HCT116 (cell line): Measurements from ENCODE around the gene PTGIR. TPM values are rescaled to one million over a fixed set of nuclear protein-coding genes. Genes with fewer than 3 reads are reported as not detected.

Source experiments
- ATAC-seq: fragments of 200-7000 bp; cut with Tn5 transposase; 2 replicates; pipeline ENCODE4 v1.9.1; 2020; ENCODE audit warnings: mild to moderate bottlenecking, moderate library complexity
- BruUV-seq: library from RNA; stranded (reverse); fragments of 400-500 nt; replicated peaks from 2 replicates; lab custom pipeline; 2021; lab: Mats Ljungman, UMichigan
- CTCF ChIA-PET: fragments of 300-600 bp; sonication (Branson Sonifier 250); formaldehyde crosslinking; loops from one replicate; lab custom pipeline; 2021; ENCODE audit warnings: antibody characterized with exemption; lab: Charles Lee
- POLR2A ChIA-PET: fragments of 300-600, 350-600 bp; sonication (Branson Sonifier 250); formaldehyde crosslinking; loops from one replicate; lab custom pipeline; 2021; ENCODE audit warnings: antibody characterized with exemption; lab: Charles Lee
- RAD21 ChIA-PET, 2 experiments: fragments of 300-600 bp; sonication (Branson Sonifier 250); formaldehyde crosslinking; loops; one replicate each; lab custom pipeline; 2023; ENCODE audit warnings: low total read pairs in 2 of 2; ENCODE audit not compliant: uncharacterized antibody in 2 of 2, unreplicated experiment in 2 of 2, low non-redundant PET in 1 of 2; lab: Charles Lee
- DNase-seq: peaks from one replicate; pipeline ENCODE4 v3.0.0-alpha.2; 2010; ENCODE audit warnings: low read depth, low spot score
- H2AFZ ChIP-seq: fragments of 200-600 bp; shearing (Covaris generic), sonication (generic); 2 replicates; pipeline ENCODE4 v1.6.1; 2017; ENCODE audit warnings: low read depth, mixed run types, mixed read lengths, antibody characterized with exemption, low read length; ENCODE audit not compliant: poor library complexity, severe bottlenecking
- H3K27ac ChIP-seq: 2 replicates; pipeline ENCODE4 v1.5.1; 2012; ENCODE audit warnings: low read depth, low read length
- H3K27me3 ChIP-seq: fragments of 200-600 bp; sonication (generic); 2 replicates; pipeline ENCODE4 v1.6.1; 2016; ENCODE audit warnings: mixed run types, low read length, mixed read lengths; ENCODE audit not compliant: insufficient read depth
- H3K36me3 ChIP-seq, 2 experiments: fragments of 200-500 bp in 1 of 2; fragments of 200-600 bp in 1 of 2; sonication (Bioruptor generic) in 1 of 2; sonication (generic) in 1 of 2; 2 replicates each; pipeline versions ENCODE4 v1.5.1 to v1.6.1; 2014 to 2016; ENCODE audit warnings: low read length in 2 of 2, inconsistent platforms in 1 of 2, mixed read lengths in 1 of 2, mixed run types in 1 of 2; ENCODE audit not compliant: insufficient read depth in 2 of 2, control insufficient read depth in 1 of 2
- H3K4me1 ChIP-seq, 2 experiments: fragments of 200-600 bp in 1 of 2; sonication (generic) in 1 of 2; 2 replicates each; pipeline versions ENCODE4 v1.5.1 to v1.6.1; 2012 to 2017; ENCODE audit warnings: low read length in 2 of 2, inconsistent platforms in 1 of 2, mild to moderate bottlenecking in 1 of 2, mixed read lengths in 1 of 2, mixed run types in 1 of 2, moderate library complexity in 1 of 2; ENCODE audit not compliant: insufficient read depth in 2 of 2, control insufficient read depth in 1 of 2
- H3K4me2 ChIP-seq: fragments of 200-600 bp; sonication (generic); 2 replicates; pipeline ENCODE4 v1.6.1; 2017; ENCODE audit warnings: mixed run types, low read length, mixed read lengths
- H3K4me3 ChIP-seq, 2 experiments: fragments of 200-600 bp in 1 of 2; sonication (generic) in 1 of 2; replicated peaks in 1 of 2; 2 replicates each; pipeline ENCODE4 v1.5.1; 2011 to 2016; ENCODE audit warnings: low read length in 2 of 2, control low read depth in 1 of 2, low read depth in 1 of 2, mild to moderate bottlenecking in 1 of 2, mixed read lengths in 1 of 2, mixed run types in 1 of 2
- H3K79me2 ChIP-seq: fragments of 200-600 bp; sonication (generic); 2 replicates; pipeline ENCODE4 v1.6.1; 2017; ENCODE audit warnings: mild to moderate bottlenecking, mixed run types, low read length, moderate library complexity, mixed read lengths; ENCODE audit not compliant: insufficient read depth
- H3K9ac ChIP-seq: fragments of 200-600 bp; sonication (generic); 2 replicates; pipeline ENCODE4 v1.6.1; 2016; ENCODE audit warnings: low read length, mixed read lengths
- H3K9me2 ChIP-seq: fragments of 200-600 bp; sonication (generic), shearing (Covaris generic); 2 replicates; pipeline ENCODE4 v1.6.1; 2017; ENCODE audit warnings: mixed run types, mild to moderate bottlenecking, moderate library complexity; ENCODE audit not compliant: insufficient read depth
- H3K9me3 ChIP-seq, 2 experiments: fragments of 200-500 bp in 1 of 2; fragments of 200-600 bp in 1 of 2; sonication (Bioruptor generic) in 1 of 2; sonication (generic) in 1 of 2; 2 replicates each; pipeline ENCODE4 v1.6.1; 2014 to 2017; ENCODE audit warnings: low read length in 2 of 2, mixed read lengths in 2 of 2, inconsistent platforms in 1 of 2, low read depth in 1 of 2, mild to moderate bottlenecking in 1 of 2, mixed run types in 1 of 2, moderate library complexity in 1 of 2; ENCODE audit not compliant: control insufficient read depth in 1 of 2, insufficient read depth in 1 of 2
- H4K20me1 ChIP-seq: fragments of 200-600 bp; sonication (generic), shearing (Covaris generic); 2 replicates; pipeline ENCODE4 v1.6.1; 2017; ENCODE audit warnings: mixed run types, mild to moderate bottlenecking, moderate library complexity; ENCODE audit not compliant: insufficient read depth
- CBX3 ChIP-seq: IDR thresholded peaks from 2 replicates; pipeline ENCODE4 v1.6.1; 2012; ENCODE audit warnings: low read depth
- EZH2 ChIP-seq: fragments of 200-600 bp; sonication (generic); IDR thresholded peaks from 2 replicates; pipeline ENCODE4 v1.6.1; 2017; ENCODE audit warnings: antibody characterized with exemption, mixed run types
- EZH2phosphoT487 ChIP-seq: fragments of 200-600 bp; IDR thresholded peaks from 2 replicates; pipeline ENCODE4 v1.6.1; 2018; ENCODE audit warnings: antibody characterized with exemption, borderline replicate concordance
- JUND ChIP-seq: IDR thresholded peaks from 2 replicates; pipeline ENCODE4 v1.6.1; 2012
- POLR2A ChIP-seq: IDR thresholded peaks from 2 replicates; pipeline ENCODE4 v1.7.0; 2011; ENCODE audit warnings: borderline replicate concordance; ENCODE audit not compliant: insufficient read depth, insufficient read length; ENCODE audit errors: extremely low read depth
- RAD21 ChIP-seq: IDR thresholded peaks from 2 replicates; pipeline ENCODE4 v1.6.1; 2012; ENCODE audit warnings: low read depth, mild to moderate bottlenecking
- SIN3A ChIP-seq: IDR thresholded peaks from 2 replicates; pipeline ENCODE4 v1.6.1; 2012; ENCODE audit warnings: low read depth
- SP1 ChIP-seq: IDR thresholded peaks from 2 replicates; pipeline ENCODE4 v1.6.1; 2012; ENCODE audit warnings: low read depth
- SRF ChIP-seq: IDR thresholded peaks from 2 replicates; pipeline ENCODE4 v1.6.1; 2012; ENCODE audit warnings: low read depth
- TCF7L2 ChIP-seq: IDR thresholded peaks from 2 replicates; pipeline ENCODE4 v1.7.0; 2011; ENCODE audit warnings: borderline replicate concordance, inconsistent platforms; ENCODE audit not compliant: insufficient read depth, insufficient read length; ENCODE audit errors: extremely low read depth
- ZFX ChIP-seq: fragments of 450-650 bp; IDR thresholded peaks from 2 replicates; pipeline ENCODE4 v1.6.1; 2017
- intact Hi-C: fragments of 100-400 bp; cut with micrococcal nuclease; formaldehyde crosslinking; loops from 2 replicates; pipeline ENCODE4 v1.10.0; 2022
- total RNA-seq: library from RNA; stranded (reverse); gene quantifications from one replicate; pipeline ENCODE4 v1.2.1, GENCODE V29; 2021; ENCODE audit not compliant: unreplicated experiment
- TF ChIP-seq, protein P1 (sequence below): IDR thresholded peaks from 2 replicates; pipeline ENCODE4 v1.6.1; 2012
- TF ChIP-seq, protein P2 (sequence below): IDR thresholded peaks from 2 replicates; pipeline ENCODE4 v1.6.1; 2012; ENCODE audit warnings: low read depth
- TF ChIP-seq, protein P3 (sequence below), 3 experiments: fragments of 200-600 bp in 1 of 3; sonication (generic) in 1 of 3; IDR thresholded peaks in 2 of 3; conservative IDR thresholded peaks in 1 of 3; 2 replicates each; pipeline ENCODE4 v1.5.1; 2012 to 2017; ENCODE audit warnings: low read depth in 2 of 3, low read length in 2 of 3, antibody characterized with exemption in 1 of 3, borderline replicate concordance in 1 of 3, control low read depth in 1 of 3, mild to moderate bottlenecking in 1 of 3, mixed read lengths in 1 of 3, mixed run types in 1 of 3, moderate library complexity in 1 of 3; ENCODE audit not compliant: insufficient read depth in 1 of 3

The PTGIR gene
- total RNA-seq, 1 experiment from 2014 or later = not detected

DNA sequence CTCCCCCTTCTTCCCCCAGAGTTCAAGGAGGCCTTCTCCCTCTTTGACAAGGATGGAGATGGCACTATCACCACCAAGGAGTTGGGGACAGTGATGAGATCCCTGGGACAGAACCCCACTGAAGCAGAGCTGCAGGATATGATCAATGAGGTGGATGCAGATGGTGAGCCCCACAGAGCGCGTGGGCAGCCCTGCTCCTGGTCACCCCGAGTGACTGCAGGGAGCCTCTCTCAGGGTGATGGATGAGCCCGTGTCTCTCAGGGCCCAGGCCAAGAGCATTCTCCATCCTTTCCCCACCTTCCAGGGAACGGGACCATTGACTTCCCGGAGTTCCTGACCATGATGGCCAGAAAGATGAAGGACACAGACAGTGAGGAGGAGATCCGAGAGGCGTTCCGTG is 16.7 kb downstream of the PTGIR start:
- TF ChIP-seq POLR2A (no peak), CBX3 (no peak), JUND (peak; percentile 25; the same call in 1 of the 2 replicates)
- ChIA-PET POLR2A (no interaction called here), CTCF (no interaction called here), RAD21 (no interaction called here)
- Histone ChIP-seq H3K4me1 (peaks cover 5 to 7% of the 10 kb centered on the region in 2 experiments), H3K36me3 (peaks cover 31 to 33% of the 10 kb centered on the region in 2 experiments), H3K27ac (no peak overlapping the region), H3K4me2 (no peak overlapping the region), H3K27me3 (no peaks in the 10 kb centered on the region), H4K20me1 (no peaks in the 10 kb centered on the region), H3K9me3 (no peaks in the 10 kb centered on the region), H2AFZ (no peak overlapping the region), H3K79me2 (peaks cover 43% of the 10 kb centered on the region), H3K9ac (no peak overlapping the region), H3K9me2 (no peaks in the 10 kb centered on the region), H3K4me3 (no peak overlapping the region)
- ATAC-seq (no peak), DNase-seq (no peak)
- BruUV-seq = no TSS peak
- intact Hi-C loops = no loop called here

DNA sequence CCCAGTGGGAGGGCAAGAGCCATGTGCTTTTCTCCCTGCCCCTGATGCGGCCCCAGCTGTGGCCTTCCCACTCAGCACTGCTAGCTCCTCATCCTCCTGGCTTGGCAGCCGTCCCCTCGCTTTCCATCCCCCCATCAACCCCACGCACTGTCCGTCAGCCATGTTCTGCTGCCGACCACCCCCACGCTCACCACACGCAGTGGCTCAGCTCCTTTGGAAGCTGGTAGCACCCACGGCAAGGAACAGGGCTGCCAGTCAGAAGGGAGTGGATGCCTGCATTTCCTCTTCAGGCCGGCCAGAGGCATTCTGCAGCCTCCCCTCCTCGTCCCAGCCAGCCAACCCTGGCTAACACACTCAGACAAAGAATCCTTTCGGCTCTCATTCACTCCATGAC is 17.4 kb downstream of the PTGIR start:
- ChIA-PET CTCF (interaction anchor here (1.6 kb wide), 1 partner anchor 10 kb away, joined by 4 read pairs; no protein-coding TSS in a partner anchor), POLR2A (no interaction called here), RAD21 (no interaction called here)
- BruUV-seq = no TSS peak
- peaks cover 33 to 37% of the 10 kb centered on the region in 2 experiments for H3K36me3 ChIP-seq
- intact Hi-C loops = no loop called here
- no peaks in the 10 kb centered on the region for H3K9me2 ChIP-seq
- H4K20me1 ChIP-seq = no peaks in the 10 kb centered on the region
- DNase-seq (no peak), ATAC-seq (no peak)
- H2AFZ ChIP-seq = no peak overlapping the region
- H3K4me2 ChIP-seq = no peak overlapping the region
- H3K27ac ChIP-seq = no peak overlapping the region
- H3K79me2 ChIP-seq = peaks cover 51% of the 10 kb centered on the region
- H3K4me3 ChIP-seq = no peak overlapping the region
- H3K9ac ChIP-seq = no peak overlapping the region
- H3K27me3 ChIP-seq = no peaks in the 10 kb centered on the region
- H3K4me1 ChIP-seq = peaks cover 13 to 14% of the 10 kb centered on the region in 2 experiments
- no peaks in the 10 kb centered on the region for H3K9me3 ChIP-seq
- TF ChIP-seq, protein P1, sequence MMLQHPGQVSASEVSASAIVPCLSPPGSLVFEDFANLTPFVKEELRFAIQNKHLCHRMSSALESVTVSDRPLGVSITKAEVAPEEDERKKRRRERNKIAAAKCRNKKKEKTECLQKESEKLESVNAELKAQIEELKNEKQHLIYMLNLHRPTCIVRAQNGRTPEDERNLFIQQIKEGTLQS = no peak
- TF ChIP-seq, protein P2, sequence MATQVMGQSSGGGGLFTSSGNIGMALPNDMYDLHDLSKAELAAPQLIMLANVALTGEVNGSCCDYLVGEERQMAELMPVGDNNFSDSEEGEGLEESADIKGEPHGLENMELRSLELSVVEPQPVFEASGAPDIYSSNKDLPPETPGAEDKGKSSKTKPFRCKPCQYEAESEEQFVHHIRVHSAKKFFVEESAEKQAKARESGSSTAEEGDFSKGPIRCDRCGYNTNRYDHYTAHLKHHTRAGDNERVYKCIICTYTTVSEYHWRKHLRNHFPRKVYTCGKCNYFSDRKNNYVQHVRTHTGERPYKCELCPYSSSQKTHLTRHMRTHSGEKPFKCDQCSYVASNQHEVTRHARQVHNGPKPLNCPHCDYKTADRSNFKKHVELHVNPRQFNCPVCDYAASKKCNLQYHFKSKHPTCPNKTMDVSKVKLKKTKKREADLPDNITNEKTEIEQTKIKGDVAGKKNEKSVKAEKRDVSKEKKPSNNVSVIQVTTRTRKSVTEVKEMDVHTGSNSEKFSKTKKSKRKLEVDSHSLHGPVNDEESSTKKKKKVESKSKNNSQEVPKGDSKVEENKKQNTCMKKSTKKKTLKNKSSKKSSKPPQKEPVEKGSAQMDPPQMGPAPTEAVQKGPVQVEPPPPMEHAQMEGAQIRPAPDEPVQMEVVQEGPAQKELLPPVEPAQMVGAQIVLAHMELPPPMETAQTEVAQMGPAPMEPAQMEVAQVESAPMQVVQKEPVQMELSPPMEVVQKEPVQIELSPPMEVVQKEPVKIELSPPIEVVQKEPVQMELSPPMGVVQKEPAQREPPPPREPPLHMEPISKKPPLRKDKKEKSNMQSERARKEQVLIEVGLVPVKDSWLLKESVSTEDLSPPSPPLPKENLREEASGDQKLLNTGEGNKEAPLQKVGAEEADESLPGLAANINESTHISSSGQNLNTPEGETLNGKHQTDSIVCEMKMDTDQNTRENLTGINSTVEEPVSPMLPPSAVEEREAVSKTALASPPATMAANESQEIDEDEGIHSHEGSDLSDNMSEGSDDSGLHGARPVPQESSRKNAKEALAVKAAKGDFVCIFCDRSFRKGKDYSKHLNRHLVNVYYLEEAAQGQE = no peak
- TF ChIP-seq TCF7L2 = no peak
- TF ChIP-seq SIN3A = no peak
- no peak for TF ChIP-seq RAD21
- TF ChIP-seq, protein P3, sequence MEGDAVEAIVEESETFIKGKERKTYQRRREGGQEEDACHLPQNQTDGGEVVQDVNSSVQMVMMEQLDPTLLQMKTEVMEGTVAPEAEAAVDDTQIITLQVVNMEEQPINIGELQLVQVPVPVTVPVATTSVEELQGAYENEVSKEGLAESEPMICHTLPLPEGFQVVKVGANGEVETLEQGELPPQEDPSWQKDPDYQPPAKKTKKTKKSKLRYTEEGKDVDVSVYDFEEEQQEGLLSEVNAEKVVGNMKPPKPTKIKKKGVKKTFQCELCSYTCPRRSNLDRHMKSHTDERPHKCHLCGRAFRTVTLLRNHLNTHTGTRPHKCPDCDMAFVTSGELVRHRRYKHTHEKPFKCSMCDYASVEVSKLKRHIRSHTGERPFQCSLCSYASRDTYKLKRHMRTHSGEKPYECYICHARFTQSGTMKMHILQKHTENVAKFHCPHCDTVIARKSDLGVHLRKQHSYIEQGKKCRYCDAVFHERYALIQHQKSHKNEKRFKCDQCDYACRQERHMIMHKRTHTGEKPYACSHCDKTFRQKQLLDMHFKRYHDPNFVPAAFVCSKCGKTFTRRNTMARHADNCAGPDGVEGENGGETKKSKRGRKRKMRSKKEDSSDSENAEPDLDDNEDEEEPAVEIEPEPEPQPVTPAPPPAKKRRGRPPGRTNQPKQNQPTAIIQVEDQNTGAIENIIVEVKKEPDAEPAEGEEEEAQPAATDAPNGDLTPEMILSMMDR (IDR thresholded peaks at IDR 0.05 in 2 of 3, conservative IDR thresholded peaks at IDR 0.05 in 1 of 3; ENCODE audit: borderline replicate concordance in 1 of 3, insufficient read depth in 1 of 3, low read depth in 2 of 3, low read length in 2 of 3) = no peak
- TF ChIP-seq EZH2 = no peak
- no peak for TF ChIP-seq ZFX
- no peak for TF ChIP-seq SP1
- TF ChIP-seq JUND = no peak
- TF ChIP-seq SRF = no peak
- no peak for TF ChIP-seq EZH2phosphoT487
